LNCAP (cell line): ENCODE measurements around the gene LGR6.

Experiments used
- TF ChIP-seq, protein P1 (sequence below): fragments of 450-650 bp; IDR thresholded peaks from 2 replicates; pipeline ENCODE4 v1.5.1; 2017; ENCODE audit warnings: mild to moderate bottlenecking

Gene LGR6

DNA sequence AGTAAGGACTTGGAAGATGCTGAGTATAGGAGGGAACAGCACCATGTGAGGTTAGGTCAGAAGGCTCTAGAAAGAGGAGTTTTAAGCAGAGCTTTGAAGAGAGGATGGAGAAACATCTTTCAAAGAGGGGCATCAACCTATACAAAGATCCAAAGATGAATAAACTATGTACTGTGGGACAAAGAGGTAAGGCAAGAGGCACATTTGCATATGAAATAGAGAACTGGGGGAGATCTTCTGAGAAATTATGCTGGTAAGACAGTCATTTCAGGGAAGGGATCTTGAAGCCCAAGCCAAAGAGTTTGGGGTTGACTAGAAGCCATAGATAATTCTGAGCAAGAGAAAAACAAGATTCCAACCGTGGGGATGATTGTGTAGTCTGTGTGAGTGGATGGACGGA, 70.0 kb downstream of the LGR6 start:
- TF ChIP-seq, protein P1, sequence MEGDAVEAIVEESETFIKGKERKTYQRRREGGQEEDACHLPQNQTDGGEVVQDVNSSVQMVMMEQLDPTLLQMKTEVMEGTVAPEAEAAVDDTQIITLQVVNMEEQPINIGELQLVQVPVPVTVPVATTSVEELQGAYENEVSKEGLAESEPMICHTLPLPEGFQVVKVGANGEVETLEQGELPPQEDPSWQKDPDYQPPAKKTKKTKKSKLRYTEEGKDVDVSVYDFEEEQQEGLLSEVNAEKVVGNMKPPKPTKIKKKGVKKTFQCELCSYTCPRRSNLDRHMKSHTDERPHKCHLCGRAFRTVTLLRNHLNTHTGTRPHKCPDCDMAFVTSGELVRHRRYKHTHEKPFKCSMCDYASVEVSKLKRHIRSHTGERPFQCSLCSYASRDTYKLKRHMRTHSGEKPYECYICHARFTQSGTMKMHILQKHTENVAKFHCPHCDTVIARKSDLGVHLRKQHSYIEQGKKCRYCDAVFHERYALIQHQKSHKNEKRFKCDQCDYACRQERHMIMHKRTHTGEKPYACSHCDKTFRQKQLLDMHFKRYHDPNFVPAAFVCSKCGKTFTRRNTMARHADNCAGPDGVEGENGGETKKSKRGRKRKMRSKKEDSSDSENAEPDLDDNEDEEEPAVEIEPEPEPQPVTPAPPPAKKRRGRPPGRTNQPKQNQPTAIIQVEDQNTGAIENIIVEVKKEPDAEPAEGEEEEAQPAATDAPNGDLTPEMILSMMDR: no peak

DNA sequence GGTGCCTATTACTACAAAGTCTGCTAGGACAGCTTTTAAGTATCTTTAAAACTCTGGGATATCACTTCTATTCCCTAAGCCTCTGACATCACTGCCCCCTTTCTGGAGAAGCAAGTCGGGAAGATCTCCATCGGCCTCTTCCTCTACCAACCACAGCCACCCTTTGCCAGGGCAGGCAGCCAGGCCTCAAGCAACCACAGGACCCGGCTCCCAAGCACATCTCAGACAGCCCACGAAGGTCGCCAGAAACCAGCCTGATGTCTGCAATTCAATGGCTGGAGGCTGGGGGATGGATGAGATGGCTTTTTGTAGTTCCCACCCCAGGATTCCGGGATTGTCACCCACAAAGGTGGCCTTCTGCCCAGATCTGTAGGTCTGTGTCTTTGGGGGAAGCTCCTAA, 70.7 kb downstream of the LGR6 start:
- TF ChIP-seq, protein P1: no peak

DNA sequence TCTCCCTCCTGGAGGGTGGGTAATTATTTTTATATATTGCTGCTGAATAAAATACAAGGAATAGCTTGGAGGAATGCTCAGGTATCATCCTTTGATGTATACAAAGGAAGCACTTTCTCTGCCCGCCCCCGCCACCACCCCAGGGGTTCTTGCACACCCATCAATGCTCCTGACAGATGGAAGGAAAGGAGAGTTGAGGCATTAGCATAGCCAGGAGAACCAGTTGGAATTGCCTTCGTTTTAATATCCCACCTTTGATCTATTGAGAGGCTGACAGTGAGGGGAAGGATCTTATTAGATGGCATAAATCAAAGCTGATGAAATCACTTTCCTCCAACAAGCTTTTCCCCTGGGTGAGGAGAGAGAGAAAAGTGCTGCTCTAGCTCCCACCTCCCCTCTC, 71.1 kb downstream of the LGR6 start:
- TF ChIP-seq, protein P1: no peak

DNA sequence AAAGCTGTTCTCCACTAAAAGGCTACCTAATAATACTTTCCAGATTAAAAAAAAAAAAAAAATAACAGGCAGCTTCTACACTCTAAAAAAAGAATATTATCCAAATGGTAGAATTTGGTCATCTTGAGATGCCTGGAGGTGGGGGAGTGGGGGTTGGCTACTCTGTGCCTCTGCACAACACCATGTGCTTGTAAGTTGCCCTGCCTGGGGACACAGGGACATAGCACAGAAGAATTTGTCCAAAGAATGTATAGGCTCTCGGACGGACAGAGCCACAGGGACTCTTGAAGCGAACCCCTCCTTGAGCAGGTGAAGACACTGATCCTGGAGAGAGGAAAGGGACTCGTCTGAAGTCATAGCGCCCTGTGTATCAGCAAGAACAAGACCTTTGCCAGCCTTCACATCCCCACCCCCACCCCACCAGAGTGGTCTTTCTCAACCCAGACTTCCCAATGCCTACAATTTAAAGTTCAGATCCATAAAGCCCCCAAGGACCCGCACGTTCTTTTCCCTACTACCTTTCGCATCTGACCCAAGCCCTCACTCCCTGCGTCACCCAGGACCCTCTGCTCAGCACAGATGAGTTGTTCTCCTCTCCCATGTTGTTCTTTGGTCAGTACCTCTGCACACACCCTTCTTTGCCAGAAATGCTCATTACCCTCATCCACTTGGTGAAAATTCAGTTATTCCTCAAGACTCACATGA, 72.6 kb downstream of the LGR6 start:
- TF ChIP-seq, protein P1: no peak

DNA sequence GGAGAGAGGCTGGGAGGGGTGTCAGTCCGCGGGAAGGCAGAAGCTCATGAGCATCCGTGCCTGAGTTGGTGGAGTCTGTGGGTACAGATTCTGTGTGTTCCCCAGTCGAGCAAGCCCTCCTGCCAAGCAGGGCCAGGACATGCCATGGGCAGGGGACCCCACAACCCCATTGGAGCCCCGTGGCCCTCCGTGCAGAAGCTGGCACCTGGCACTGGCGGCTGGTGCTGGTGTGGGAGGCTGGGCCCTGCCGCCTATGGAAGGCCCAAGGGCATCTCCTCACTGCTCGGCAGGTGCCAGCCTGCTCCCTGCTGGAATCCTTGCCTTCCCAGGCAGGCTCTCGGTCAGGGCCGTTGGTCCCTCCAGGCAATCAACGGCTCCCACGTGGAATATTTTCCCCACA, 74.4 kb downstream of the LGR6 start:
- TF ChIP-seq, protein P1: no peak

- TF ChIP-seq, protein P1: no peak
Measured at GRCh38 chr1:202268817-202269216, 75.2 kb downstream of the LGR6 start.

DNA sequence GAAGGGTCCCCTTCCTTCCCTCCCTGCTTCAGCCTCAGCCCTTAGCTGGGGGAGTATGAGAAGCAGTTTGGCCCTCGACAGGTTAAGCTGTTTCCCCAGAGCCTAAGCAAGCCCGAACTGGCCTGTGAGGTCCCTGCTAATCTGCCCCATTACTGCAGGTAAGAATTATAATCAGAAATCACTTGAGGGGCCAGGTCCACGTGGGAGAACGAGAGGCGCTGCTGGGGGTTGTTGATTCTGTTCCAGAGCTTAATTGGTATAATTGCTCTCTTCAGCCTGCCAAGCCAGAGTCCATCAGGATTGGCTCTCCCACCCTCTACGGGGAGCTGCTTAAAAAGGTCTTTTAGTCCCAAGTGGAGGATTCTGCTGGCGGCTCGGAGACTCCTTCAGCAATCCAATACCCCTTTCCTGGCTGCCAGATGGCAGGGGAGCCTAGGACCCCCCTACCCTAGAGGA, 77.3 kb downstream of the LGR6 start:
- TF ChIP-seq, protein P1: no peak
